DMS153 treated with DMSO at 0.1 percent for 48 hours (cell line): ENCODE measurements around the gene MAST3.
"Not testable (repeated sequence)": the region's sequence is repeated elsewhere in the genome, so short reads cannot be mapped to it uniquely, and the experiment has no call there.

Source experiments
- DNase-seq: peaks from one replicate; lab custom pipeline; 2025; ENCODE audit not compliant: unreplicated experiment; lab: John Stamatoyannopoulos, UW

The MAST3 gene

DNA sequence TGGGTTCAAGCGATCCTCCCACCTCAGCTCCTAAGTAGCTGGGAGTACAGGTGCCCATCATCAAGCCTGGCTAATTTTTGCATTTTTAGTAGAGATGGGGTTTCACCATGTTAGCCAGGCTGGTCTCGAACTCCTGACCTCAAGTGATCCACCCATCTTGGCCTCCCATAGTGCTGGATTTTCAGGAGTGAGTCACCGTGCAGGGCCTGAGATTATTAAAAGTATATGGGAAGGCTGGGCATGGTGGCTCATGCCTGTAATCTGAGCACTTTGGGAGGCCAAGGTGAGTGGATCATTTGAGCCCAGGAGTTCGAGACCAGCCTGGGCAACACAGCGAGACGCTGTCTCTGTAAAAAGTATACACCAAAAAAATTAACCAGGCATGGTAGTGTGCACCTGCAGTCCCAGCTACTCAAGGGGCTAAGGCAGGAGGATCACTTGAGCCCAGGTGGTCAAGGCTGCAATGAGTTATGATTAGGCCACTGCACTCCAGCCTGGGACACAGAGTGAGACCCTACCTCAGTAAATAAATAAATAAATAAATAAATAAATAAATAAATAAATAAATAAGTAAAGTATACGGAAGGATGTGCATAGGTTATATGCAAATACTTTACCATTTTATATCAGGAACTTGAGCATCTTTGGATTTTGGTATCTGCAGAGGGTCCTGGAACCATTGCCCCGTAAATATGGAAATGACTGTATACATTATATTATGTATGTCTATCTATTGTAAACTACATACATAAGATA is 11.7 kb upstream of the MAST3 start:
- DNase-seq: no peak

DNA sequence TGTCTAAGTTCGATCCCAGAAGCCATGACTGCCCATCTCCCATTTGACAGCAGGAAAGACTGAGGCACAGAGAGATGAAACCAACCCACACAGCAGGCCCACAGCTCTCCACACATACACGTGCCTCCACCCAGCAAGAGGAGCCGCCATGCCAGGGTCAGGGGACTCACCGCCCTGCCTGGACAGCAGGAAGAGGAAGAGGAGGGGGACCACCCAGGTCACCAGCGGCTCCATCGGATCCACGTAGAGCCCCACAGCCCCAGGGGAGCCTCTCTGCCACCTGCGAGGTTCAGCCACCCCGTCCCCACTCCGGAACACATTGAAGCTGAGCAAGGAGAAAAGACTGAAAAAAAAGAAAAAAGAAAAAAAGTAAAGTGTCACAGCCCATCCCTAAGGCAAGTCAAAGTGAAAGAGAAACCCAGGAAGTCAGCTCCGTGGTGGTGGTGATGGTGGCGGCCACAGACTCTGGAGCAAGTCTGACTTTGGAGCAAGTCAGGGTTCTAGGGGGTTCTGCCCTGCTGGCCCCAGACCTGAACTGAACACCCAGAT is 10.9 kb upstream of the MAST3 start, which contains the start of gene IL12RB1:
Gene IL12RB1, minus strand, starts transcription at position 345 of the 549 bp plus-strand sequence. Its CDS starts 111 bp downstream, at position 234.
- no peak for DNase-seq

DNA sequence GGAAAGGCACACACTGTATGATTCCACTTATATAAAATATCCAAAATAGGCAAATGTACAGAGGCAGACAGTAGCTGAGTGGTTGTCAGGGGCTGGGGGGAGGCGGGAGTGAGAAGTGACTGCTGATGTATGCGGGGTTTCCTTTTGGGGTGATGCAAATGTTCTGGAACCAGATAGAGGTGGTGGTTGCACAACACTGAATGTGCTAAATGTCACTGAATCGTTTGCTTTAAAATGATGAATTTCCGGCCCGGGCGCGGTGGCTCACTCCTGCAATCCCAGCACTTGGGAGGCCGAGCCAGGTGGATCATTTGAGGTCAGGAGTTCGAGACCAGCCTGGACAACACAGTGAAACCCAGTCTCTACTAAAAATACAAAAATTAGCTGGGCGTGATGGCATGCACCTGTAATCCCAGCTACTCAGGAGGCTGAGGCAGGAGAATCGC is 8.5 kb upstream of the MAST3 start:
- not testable (repeated sequence) for DNase-seq

DNA sequence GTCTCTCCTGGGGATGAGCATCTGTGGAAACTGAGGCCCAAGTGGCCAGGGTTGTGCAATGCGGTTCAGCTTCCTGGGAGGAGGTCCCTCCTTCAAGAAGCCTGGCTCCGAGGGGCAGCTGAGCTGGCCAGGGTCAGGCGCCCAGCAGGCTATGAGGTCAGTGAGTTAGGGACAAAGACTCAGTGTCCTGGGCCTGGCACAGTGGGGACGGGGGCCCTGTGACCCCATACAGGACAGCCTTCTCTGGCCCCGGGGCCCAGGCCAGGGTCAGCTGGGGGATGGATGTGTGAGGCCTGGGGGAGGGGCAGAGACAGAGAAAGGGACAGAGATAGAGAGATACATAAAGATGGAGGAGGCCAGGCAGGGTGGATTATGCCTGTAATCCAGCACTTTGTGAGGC is 7.9 kb upstream of the MAST3 start:
- no peak for DNase-seq

DNA sequence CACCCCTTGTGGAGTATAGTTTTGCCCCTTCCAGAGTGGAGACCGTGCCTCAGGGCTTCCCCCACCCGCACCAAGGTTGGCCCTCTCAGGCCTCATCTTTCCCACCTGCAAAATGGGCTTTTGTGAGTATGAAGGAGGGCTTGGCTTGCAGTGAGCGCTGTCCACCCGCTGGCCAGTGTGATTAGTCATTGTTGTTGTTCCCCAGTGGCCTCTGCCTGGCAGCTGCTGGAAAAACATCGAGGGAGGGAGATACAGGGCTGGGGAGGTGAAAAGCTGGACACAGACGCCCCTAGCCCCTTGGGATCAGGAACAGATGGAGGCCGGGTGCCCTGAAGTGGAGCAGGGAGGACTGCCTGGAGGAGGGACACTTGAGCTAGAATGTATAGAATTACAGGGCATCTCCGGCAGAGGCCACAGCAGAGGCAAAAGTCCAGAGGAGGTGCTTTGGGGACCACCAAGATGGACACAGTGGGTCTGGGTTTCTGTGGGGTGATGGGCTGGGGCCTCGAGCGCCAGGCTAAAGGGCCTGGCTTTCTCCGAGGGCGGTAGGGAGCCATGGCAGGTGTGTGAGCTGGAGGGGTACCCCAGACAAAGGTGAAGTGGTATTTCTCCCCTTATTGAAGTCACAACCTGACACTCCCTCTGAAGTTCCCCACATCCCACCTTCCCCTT is 6.9 kb upstream of the MAST3 start:
- no peak for DNase-seq

DNA sequence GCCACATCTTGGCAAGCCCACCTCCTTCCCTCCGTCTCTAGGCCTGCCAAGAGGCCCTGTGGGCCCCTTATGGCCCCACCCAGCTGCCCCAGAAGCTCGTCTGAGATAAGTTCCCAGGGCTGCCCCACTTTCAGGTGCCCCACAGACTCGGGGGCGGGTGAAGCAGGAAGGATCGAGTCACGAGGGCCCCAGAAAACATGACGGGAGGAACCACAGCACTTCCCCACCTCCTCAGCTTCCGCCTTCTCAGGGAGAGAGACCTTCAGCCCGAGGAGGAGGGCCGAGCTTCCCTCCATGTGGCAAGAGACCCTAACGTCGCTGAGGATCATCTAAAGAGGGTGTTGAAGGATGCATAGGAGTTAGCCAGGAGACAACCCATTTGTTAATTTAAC is 6.4 kb upstream of the MAST3 start:
- no peak for DNase-seq

DNA sequence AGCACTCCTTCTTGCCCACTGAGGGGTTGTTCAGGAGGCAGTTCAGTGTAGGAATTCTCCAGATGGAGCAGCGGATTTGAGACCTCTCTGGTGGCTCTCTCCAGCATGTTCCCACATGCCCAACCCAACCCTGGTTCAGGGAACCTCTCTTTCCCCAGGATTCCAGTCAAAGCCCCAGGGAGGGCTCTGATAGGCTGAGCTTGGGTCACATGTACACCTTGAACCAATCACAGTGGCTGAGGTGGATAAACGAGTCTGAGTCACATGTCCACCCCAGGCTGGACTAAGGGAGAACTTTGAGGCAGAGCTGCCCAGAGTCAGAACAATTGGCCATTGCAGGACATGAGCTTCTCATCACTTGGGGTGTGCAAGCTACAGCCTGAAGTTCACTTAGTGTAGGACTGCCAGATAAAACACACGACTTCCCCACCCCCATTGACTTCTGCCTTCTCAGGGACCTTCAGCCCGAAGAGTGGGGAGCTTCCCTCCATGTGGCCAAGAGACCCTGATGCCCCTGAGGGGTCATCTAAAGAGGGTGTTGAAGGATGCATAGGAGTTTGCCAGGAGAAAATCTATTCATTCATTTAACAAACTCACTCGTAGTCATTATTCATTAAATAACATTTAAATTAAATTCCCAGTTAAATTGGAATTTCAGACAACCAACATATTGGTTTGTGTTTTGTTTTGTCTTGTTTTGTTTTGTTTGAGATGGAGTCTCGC is 4.0 kb upstream of the MAST3 start:
- no peak for DNase-seq

DNA sequence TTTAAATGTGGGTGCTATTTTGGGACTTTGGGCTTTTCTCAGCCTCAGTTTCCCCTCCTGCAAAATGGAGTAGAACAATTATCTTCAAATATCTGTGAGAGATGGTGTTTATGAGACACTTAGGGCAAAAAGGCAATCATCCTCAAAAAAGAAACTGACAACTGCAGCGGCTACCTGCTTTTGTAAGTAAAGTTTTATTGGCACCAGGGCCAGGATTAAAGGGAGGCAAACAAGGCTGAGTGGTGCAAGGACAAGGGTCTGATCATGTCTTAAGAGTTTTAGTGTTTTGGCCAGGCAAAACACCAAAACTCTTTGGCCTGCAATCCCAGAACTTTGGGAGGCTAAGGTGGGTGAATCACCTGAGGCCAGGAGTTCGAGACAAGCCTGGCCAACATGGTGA is 1.3 kb upstream of the MAST3 start:
- DNase-seq: no peak

DNA sequence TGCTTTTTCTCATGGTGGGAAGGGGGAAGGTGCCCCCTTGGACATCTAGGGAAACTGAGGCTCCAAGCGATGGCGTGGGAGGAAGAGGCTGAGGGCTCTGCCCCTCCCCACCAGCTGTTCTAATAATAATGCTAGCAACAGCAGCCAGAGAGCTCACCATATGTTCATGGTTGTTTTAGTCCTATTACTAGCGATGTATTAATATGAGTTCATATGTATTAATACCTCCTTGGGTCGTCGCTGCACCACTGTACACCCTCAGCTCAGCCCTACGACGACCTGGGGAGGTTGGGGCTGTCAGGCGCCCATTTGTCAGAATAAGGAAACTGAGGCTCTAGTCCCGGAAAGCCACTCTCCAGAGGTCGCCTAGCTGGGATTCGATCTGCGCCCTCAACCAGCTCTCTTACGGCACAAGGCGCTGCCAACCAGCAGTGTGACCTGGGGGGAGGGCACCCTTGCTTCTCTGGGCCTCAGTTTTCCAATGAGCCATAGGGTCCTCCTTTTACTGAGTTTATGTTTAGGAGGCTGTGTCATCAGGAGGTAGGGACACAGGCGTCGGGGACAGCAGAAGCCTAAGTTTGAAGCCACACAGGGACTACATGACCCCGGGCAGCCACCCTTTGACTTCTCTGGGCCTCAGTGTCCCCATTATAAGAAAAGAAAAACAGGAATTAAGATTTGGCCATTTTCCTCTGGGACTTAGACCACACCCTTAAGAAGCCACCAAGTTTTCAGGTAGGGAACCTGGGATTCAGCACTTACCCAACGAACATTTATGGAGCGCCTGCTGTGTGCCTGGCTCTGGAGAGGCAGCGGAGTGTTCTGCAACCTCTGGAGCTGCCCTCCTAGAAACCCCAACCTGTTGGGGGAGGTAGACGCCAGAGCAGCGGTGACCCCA is 664 bp downstream of the MAST3 start:
- no peak for DNase-seq

DNA sequence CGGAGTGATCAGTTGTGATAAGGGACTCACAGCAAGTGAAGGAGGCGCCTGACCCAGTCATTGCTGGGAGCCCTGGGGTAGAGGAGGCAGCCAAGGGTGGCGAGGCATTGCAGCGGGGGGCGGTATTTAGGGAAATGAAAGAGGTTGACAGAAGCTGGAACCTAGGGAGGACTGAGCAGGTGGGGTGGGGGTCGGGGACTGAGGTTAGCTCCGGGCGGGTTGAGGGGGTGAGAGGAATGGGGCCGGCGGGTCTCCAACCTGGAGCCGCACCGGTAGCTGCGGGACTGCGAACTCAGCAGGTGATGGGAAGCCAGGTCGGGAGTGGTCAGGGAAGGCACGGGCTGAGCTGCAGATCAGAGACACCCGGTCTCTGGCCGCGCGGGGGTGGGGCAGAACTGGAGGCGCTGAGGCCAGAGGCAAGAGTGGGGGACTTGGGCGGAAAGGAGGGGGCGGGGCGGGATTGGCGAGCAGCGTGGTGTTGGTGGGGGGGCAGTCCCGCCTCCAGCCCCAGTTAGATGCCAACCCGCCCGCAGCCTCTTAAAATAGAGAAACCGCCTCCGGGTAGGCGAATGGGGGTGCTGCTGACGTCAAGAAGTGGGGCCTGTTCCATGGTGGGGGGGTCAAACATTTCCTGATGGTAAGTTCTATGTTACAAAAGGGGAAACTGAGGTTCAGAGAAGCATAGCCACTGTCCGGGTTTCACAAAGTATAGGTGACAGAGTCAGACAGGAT is 1.5 kb downstream of the MAST3 start:
- DNase-seq: no peak

DNA sequence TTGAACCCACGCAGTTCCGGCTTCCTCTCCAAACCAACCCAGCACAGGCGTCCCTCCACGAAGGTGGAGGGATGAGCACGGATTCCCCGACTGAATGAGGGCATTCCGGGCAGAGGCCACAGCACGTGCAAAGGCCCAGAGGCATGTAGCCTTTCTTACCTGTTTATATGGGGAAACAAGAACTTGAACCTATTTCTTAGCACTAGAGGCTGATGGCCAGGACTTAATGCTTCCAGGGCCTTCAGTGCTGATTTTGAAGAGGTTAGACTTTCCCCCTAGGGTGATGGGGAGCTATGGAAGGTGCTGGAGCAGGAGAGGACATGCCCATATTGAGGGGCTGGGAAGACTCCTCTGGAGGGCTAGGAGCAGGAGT is 2.0 kb downstream of the MAST3 start:
- DNase-seq: no peak

DNA sequence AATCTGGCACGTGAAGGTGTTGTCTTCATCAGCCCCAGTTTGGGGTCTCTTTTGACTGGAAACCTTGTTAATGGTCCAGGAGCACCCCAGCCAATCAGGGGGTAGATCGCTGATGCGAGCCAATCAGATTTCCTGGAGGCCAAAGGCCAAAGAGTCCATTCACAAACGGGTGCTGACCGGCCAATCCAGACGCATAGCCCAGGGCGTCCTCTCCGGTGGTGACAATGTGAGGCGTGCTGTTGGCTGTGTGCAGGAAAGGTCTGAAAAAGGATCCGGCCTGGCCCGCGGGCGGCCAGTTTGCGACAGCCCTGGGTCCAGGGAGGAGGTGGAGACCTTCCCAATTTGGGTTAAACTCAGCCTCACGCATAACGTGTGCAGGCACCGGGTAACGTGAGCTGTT is 3.1 kb downstream of the MAST3 start:
- DNase-seq: no peak

DNA sequence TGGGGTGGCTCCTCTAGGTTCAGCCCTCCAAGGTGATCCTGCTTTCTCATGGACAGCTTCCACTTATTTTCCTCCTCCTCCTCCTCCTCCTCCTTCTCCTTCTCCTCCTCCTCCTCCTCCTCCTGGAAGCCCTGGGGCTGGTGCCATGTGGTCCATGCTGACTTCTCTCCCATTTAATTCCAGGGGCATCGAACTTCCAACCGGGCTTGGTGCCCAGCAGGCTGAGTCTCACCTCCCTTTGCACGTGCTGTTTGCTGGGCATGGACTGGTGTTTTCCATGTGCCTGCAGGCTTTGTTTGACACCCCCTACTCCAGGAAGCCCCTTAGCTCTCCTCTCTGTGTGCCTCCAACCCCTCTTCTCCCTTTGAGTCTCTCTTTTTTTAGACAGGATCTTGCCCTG is 3.7 kb downstream of the MAST3 start:
- DNase-seq: no peak

DNA sequence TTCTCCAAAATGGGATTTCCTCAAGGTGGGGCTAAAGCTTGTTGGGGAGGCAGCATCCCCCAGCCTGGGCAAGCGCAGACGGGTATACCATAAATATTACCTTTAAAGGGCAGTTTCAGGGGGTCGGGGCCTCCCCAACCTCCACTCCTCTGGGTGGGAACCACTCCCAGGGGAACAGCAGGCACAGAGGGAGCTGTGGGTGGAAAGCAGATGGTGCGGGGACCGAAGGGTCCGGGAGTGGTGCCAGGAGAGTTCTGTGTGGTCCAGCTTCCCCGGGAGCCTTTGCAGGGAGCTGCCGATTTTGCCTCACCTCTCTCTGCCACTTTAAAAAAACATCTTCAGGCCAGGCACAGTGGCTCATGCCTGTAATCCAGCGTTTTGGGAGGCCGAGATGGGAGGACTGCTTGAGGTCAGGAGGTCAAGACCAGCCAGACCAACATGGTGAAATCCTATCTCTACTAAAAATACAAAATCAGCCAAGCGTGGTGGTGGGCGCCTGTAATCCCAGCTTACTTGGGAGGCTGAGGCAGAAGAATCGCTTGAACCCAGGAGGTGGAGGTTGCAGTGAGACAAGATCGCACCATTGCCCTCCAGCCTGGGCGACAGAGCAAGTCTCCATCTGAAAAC is 5.5 kb downstream of the MAST3 start:
- no peak for DNase-seq

DNA sequence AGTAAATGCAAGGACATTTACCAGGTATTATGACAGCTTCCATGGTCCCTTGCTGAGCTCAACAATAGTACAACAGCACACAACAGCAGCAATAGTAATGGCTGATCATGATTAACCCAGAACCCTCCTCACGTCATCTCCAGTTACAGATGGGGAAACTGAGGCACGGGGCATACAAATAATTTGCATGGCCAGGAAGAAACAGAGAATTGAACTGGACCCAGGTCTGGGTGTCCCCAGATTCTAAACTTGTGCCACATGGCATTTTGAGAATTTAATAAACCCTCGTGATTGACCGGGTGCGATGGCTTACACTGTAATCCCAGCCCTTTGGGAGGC is 7.2 kb downstream of the MAST3 start:
- no peak for DNase-seq

DNA sequence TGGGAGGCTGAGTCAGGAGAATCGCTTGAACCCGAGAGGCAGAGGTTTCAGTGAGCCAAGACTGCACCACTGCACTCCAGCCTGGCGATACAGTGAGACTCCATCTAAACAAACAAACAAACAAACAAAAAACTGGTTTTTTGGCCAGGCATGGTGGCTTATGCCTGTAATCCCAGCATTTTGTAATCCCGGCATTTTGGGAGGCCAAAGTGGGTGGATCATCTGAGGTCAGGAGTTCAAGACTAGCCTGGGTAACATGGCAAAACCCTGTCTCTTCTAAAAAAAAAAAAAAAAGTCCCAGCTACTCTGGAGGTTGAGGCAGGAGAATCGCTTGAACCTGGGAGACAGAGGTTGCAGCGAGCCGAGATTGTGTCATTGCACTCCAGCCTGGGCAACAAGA is 7.7 kb downstream of the MAST3 start:
- not testable (repeated sequence) for DNase-seq

DNA sequence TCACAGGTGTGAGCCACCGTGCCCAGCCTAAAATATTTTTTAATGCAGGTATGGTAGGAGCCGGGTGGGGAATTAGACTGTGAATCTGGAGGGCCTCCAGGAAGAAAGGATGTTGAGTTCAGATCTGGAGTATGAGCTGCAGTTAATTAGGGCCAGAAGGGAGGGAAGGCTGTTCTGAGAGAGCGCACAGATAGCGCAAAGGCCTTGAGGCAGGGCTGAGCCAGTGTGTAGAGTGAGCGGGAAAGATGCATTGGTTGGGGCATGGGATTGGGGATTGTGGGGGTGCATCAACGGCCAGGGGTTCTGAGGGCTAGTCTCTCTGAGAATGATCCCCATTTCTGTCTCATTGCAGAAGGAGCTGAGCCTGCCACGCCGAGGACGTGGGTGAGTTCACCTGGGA is 9.7 kb downstream of the MAST3 start:
- no peak for DNase-seq

DNA sequence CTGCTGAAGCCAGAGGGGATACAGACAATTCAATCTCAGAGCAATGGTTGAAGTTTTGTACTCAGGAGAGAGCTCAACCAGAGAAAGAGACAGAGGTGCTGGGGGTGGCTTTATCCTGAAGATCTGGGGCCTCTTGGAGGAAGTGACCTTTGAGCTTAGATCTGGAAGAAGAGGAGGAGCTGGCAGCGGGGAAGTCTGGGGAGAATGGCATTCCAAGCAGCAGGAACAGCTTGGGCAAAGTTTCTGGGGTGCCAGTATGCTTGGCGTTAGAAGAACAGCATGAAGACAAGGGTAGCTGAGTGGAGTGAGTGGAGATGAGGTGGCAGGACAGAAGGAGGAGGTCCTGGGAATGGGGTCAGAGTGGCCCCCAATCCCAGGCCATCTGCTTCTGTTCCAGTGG is 11.3 kb downstream of the MAST3 start:
- DNase-seq: no peak

DNA sequence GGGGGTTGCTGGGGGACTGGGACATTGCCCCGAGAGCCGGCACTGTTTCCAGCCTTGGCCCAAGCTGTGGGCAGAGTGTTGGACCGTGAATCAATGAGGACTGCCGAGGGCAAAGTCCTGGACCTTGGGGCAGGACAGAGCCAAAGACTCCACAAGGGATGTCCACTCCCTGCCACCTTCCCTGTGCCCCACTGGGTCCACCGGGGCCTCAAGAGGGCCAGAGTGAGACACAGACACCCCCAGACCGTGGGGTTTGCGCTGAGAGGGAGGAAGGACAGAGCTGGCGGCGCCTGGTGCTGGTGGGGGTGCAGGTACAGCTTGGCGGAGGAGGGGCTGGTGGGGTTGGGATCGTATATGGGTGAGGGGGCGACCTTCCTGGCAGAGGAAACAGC is 11.8 kb downstream of the MAST3 start:
- no peak for DNase-seq
